ENCODE measurements around the gene YPEL2.

Gene YPEL2

GRCh38 chr17:59396134-59396826 lies 64.8 kb downstream of the YPEL2 start:
- Histone ChIP-seq H3K27me3 (ENCODE audit: control insufficient read depth in 1 of 2, insufficient read depth in 2 of 2, low read length in 2 of 2) (no peaks in the 10 kb centered on the region), H3K9me3 (ENCODE audit: control insufficient read depth in 2 of 2, low read length in 2 of 2) (no peaks in the 10 kb centered on the region), H3K4me3 (ENCODE audit: low read length in 2 of 2) (no peak overlapping the region), H3K36me3 (ENCODE audit: control insufficient read depth in 2 of 2, insufficient read depth in 2 of 2, low read length in 2 of 2) (peaks cover 33 to 37% of the 10 kb centered on the region in 2 donors), H3K27ac (ENCODE audit: low read length) (no peak overlapping the region), H3K9ac (ENCODE audit: low read length in 2 of 2) (no peak overlapping the region), H3K4me1 (ENCODE audit: control insufficient read depth, insufficient read depth, low read length) (no peaks in the 10 kb centered on the region)

- no peak overlapping the region for H3K27ac ChIP-seq (ENCODE audit: low read length)
- no peak overlapping the region for H3K4me3 ChIP-seq (ENCODE audit: low read length in 2 of 2)
- no peaks in the 10 kb centered on the region for H3K4me1 ChIP-seq (ENCODE audit: control insufficient read depth, insufficient read depth, low read length)
- no peaks in the 10 kb centered on the region for H3K27me3 ChIP-seq (ENCODE audit: control insufficient read depth in 1 of 2, insufficient read depth in 2 of 2, low read length in 2 of 2)
- H3K9me3 ChIP-seq (ENCODE audit: control insufficient read depth in 2 of 2, low read length in 2 of 2): no peaks in the 10 kb centered on the region
- no peak overlapping the region for H3K9ac ChIP-seq (ENCODE audit: low read length in 2 of 2)
- H3K36me3 ChIP-seq (ENCODE audit: control insufficient read depth in 2 of 2, insufficient read depth in 2 of 2, low read length in 2 of 2): peaks cover 28 to 35% of the 10 kb centered on the region in 2 donors
Measured at GRCh38 chr17:59397316-59398073, 66.0 kb downstream of the YPEL2 start.

- no peak overlapping the region for H3K27ac ChIP-seq (ENCODE audit: low read length)
- H3K9ac ChIP-seq (ENCODE audit: low read length in 2 of 2): no peak overlapping the region
- H3K4me1 ChIP-seq (ENCODE audit: control insufficient read depth, insufficient read depth, low read length): no peaks in the 10 kb centered on the region
Measured at GRCh38 chr17:59399914-59400313, 68.5 kb downstream of the YPEL2 start.

GRCh38 chr17:59400858-59401257 lies 69.4 kb downstream of the YPEL2 start:
- Histone ChIP-seq H3K27me3 (ENCODE audit: control insufficient read depth in 1 of 2, insufficient read depth in 2 of 2, low read length in 2 of 2) (no peaks in the 10 kb centered on the region), H3K27ac (ENCODE audit: low read length) (no peak overlapping the region), H3K4me1 (ENCODE audit: control insufficient read depth, insufficient read depth, low read length) (peaks cover under 1% of the 10 kb centered on the region), H3K9ac (ENCODE audit: low read length in 2 of 2) (no peak overlapping the region), H3K36me3 (ENCODE audit: control insufficient read depth in 2 of 2, insufficient read depth in 2 of 2, low read length in 2 of 2) (peaks cover 24 to 27% of the 10 kb centered on the region in 2 donors), H3K9me3 (ENCODE audit: control insufficient read depth in 2 of 2, low read length in 2 of 2) (no peaks in the 10 kb centered on the region), H3K4me3 (ENCODE audit: low read length in 2 of 2) (no peak overlapping the region)

More at GRCh38 chr17:59399914-59400313, 68.5 kb downstream of the YPEL2 start:
- H3K36me3 ChIP-seq (ENCODE audit: control insufficient read depth in 2 of 2, insufficient read depth in 2 of 2, low read length in 2 of 2): peaks cover 29 to 33% of the 10 kb centered on the region in 2 donors
- H3K27me3 ChIP-seq (ENCODE audit: control insufficient read depth in 1 of 2, insufficient read depth in 2 of 2, low read length in 2 of 2): no peaks in the 10 kb centered on the region
- H3K9me3 ChIP-seq (ENCODE audit: control insufficient read depth in 2 of 2, low read length in 2 of 2): no peaks in the 10 kb centered on the region
- no peak overlapping the region for H3K4me3 ChIP-seq (ENCODE audit: low read length in 2 of 2)

- Histone ChIP-seq H3K9ac (ENCODE audit: low read length in 2 of 2) (no peak overlapping the region), H3K36me3 (ENCODE audit: control insufficient read depth in 2 of 2, insufficient read depth in 2 of 2, low read length in 2 of 2) (peaks cover 26 to 31% of the 10 kb centered on the region in 2 donors), H3K27ac (ENCODE audit: low read length) (no peak overlapping the region)
Measured at GRCh38 chr17:59401274-59401673, 69.8 kb downstream of the YPEL2 start.

GRCh38 chr17:59401725-59402124 lies 70.3 kb downstream of the YPEL2 start:
- no peak overlapping the region for H3K4me3 ChIP-seq (ENCODE audit: low read length in 2 of 2)
- peaks cover 24 to 30% of the 10 kb centered on the region in 2 donors for H3K36me3 ChIP-seq (ENCODE audit: control insufficient read depth in 2 of 2, insufficient read depth in 2 of 2, low read length in 2 of 2)
- H3K27ac ChIP-seq (ENCODE audit: low read length): no peak overlapping the region
- no peak overlapping the region for H3K9ac ChIP-seq (ENCODE audit: low read length in 2 of 2)
- peaks cover 9% of the 10 kb centered on the region for H3K4me1 ChIP-seq (ENCODE audit: control insufficient read depth, insufficient read depth, low read length)
- H3K9me3 ChIP-seq (ENCODE audit: control insufficient read depth in 2 of 2, low read length in 2 of 2): no peaks in the 10 kb centered on the region
- no peaks in the 10 kb centered on the region for H3K27me3 ChIP-seq (ENCODE audit: control insufficient read depth in 1 of 2, insufficient read depth in 2 of 2, low read length in 2 of 2)

More at GRCh38 chr17:59401274-59401673, 69.8 kb downstream of the YPEL2 start:
- Histone ChIP-seq H3K9me3 (ENCODE audit: control insufficient read depth in 2 of 2, low read length in 2 of 2) (no peaks in the 10 kb centered on the region), H3K4me3 (ENCODE audit: low read length in 2 of 2) (no peak overlapping the region), H3K4me1 (ENCODE audit: control insufficient read depth, insufficient read depth, low read length) (peaks cover 5% of the 10 kb centered on the region), H3K27me3 (ENCODE audit: control insufficient read depth in 1 of 2, insufficient read depth in 2 of 2, low read length in 2 of 2) (no peaks in the 10 kb centered on the region)

- H3K9ac ChIP-seq (ENCODE audit: low read length in 2 of 2): no peak overlapping the region
- no peak overlapping the region for H3K4me3 ChIP-seq (ENCODE audit: low read length in 2 of 2)
- H3K36me3 ChIP-seq (ENCODE audit: control insufficient read depth in 2 of 2, insufficient read depth in 2 of 2, low read length in 2 of 2): peaks cover 15 to 20% of the 10 kb centered on the region in 2 donors
- peaks cover 17% of the 10 kb centered on the region for H3K4me1 ChIP-seq (ENCODE audit: control insufficient read depth, insufficient read depth, low read length)
- H3K27ac ChIP-seq (ENCODE audit: low read length): no peak overlapping the region
- no peaks in the 10 kb centered on the region for H3K27me3 ChIP-seq (ENCODE audit: control insufficient read depth in 1 of 2, insufficient read depth in 2 of 2, low read length in 2 of 2)
- no peaks in the 10 kb centered on the region for H3K9me3 ChIP-seq (ENCODE audit: control insufficient read depth in 2 of 2, low read length in 2 of 2)
Measured at GRCh38 chr17:59402760-59403159, 71.3 kb downstream of the YPEL2 start.

GRCh38 chr17:59404471-59404870 lies 73.0 kb downstream of the YPEL2 start:
- H3K4me1 ChIP-seq (ENCODE audit: control insufficient read depth, insufficient read depth, low read length): peaks cover 17% of the 10 kb centered on the region
- no peaks in the 10 kb centered on the region for H3K27me3 ChIP-seq (ENCODE audit: control insufficient read depth in 1 of 2, insufficient read depth in 2 of 2, low read length in 2 of 2)

GRCh38 chr17:59405944-59406705 lies 74.7 kb downstream of the YPEL2 start:
- no peak overlapping the region for H3K4me3 ChIP-seq (ENCODE audit: low read length in 2 of 2)
- peaks cover 17% of the 10 kb centered on the region for H3K4me1 ChIP-seq (ENCODE audit: control insufficient read depth, insufficient read depth, low read length)
- H3K9ac ChIP-seq (ENCODE audit: low read length in 2 of 2): no peak overlapping the region
- H3K9me3 ChIP-seq (ENCODE audit: control insufficient read depth in 2 of 2, low read length in 2 of 2): peaks cover 0 to 8% of the 10 kb centered on the region in 2 donors
- H3K36me3 ChIP-seq (ENCODE audit: control insufficient read depth in 2 of 2, insufficient read depth in 2 of 2, low read length in 2 of 2): peaks cover 5 to 7% of the 10 kb centered on the region in 2 donors
- H3K27ac ChIP-seq (ENCODE audit: low read length): peak overlapping the region; percentile 0
- H3K27me3 ChIP-seq (ENCODE audit: control insufficient read depth in 1 of 2, insufficient read depth in 2 of 2, low read length in 2 of 2): no peaks in the 10 kb centered on the region

More at GRCh38 chr17:59404471-59404870, 73.0 kb downstream of the YPEL2 start:
- H3K9ac ChIP-seq (ENCODE audit: low read length in 2 of 2): no peak overlapping the region
- H3K4me3 ChIP-seq (ENCODE audit: low read length in 2 of 2): no peak overlapping the region
- H3K36me3 ChIP-seq (ENCODE audit: control insufficient read depth in 2 of 2, insufficient read depth in 2 of 2, low read length in 2 of 2): peaks cover 8 to 9% of the 10 kb centered on the region in 2 donors
- no peak overlapping the region for H3K27ac ChIP-seq (ENCODE audit: low read length)
- H3K9me3 ChIP-seq (ENCODE audit: control insufficient read depth in 2 of 2, low read length in 2 of 2): no peaks in the 10 kb centered on the region

GRCh38 chr17:59406808-59407381 lies 75.4 kb downstream of the YPEL2 start:
- no peak overlapping the region for H3K9ac ChIP-seq (ENCODE audit: low read length in 2 of 2)
- peak overlapping the region; percentile 0 for H3K27ac ChIP-seq (ENCODE audit: low read length)

More at GRCh38 chr17:59406808-59407381, 75.4 kb downstream of the YPEL2 start:
- peaks cover 5 to 7% of the 10 kb centered on the region in 2 donors for H3K36me3 ChIP-seq (ENCODE audit: control insufficient read depth in 2 of 2, insufficient read depth in 2 of 2, low read length in 2 of 2)
- H3K27me3 ChIP-seq (ENCODE audit: control insufficient read depth in 1 of 2, insufficient read depth in 2 of 2, low read length in 2 of 2): no peaks in the 10 kb centered on the region
- peaks cover 0 to 8% of the 10 kb centered on the region in 2 donors for H3K9me3 ChIP-seq (ENCODE audit: control insufficient read depth in 2 of 2, low read length in 2 of 2)
- peak overlapping the region in 1 of 2 donors; percentile 35 for H3K4me3 ChIP-seq (ENCODE audit: low read length in 2 of 2)
- peaks cover 17% of the 10 kb centered on the region for H3K4me1 ChIP-seq (ENCODE audit: control insufficient read depth, insufficient read depth, low read length)
